Upper lobe of left lung (tissue), 6 donors: Measurements from ENCODE around the gene ATG7. TPM values are rescaled to one million over a fixed set of nuclear protein-coding genes. Genes with fewer than 3 reads are reported as not detected.
"Not testable (repeated sequence)": the region's sequence is repeated elsewhere in the genome, so short reads cannot be mapped to it uniquely, and the experiment has no call there.

Source experiments
- ATAC-seq, 2 donors: fragments of 200-7000 bp; cut with Tn5 transposase; one replicate each; pipeline ENCODE4 v1.9.1; 2022; ENCODE audit warnings: mild to moderate bottlenecking in 2 of 2, moderate library complexity in 2 of 2; ENCODE audit not compliant: low FRiP score in 2 of 2
- DNase-seq, 2 donors: peaks; one replicate each; pipeline ENCODE4 v3.0.0-alpha.2; 2019 to 2020
- H3K27ac ChIP-seq, 4 donors: fragments of 200-600 bp; sonication (generic); one replicate each; pipeline ENCODE4 v1.5.1; 2016 to 2019
- H3K27me3 ChIP-seq, 4 donors: fragments of 200-600 bp; sonication (generic); one replicate each; pipeline ENCODE4 v1.5.1; 2017 to 2019
- H3K36me3 ChIP-seq, 4 donors: fragments of 200-600 bp; sonication (generic); one replicate each; pipeline ENCODE4 v1.5.1; 2016 to 2019
- H3K4me1 ChIP-seq, 4 donors: fragments of 200-600 bp; sonication (generic); one replicate each; pipeline ENCODE4 v1.5.1; 2018 to 2019
- H3K4me3 ChIP-seq, 4 donors: fragments of 200-600 bp; sonication (generic); one replicate each; pipeline ENCODE4 v1.5.1; 2017 to 2019; ENCODE audit warnings: mild to moderate bottlenecking in 2 of 4, moderate library complexity in 1 of 4
- H3K9me3 ChIP-seq, 4 donors: fragments of 200-600 bp; sonication (generic); one replicate each; pipeline ENCODE4 v1.5.1; 2018 to 2019
- EP300 ChIP-seq, 4 donors: sonication (generic); formaldehyde crosslinking; IDR thresholded peaks; one replicate each; pipeline ENCODE4 v1.5.1; 2017; ENCODE audit warnings: antibody characterized with exemption in 4 of 4, control low read depth in 2 of 4
- POLR2A ChIP-seq, 4 donors: fragments of 450-650 bp; IDR thresholded peaks; one replicate each; pipeline ENCODE4 v1.5.1; 2016 to 2017; ENCODE audit warnings: antibody characterized with exemption in 4 of 4, mild to moderate bottlenecking in 2 of 4
- POLR2AphosphoS5 ChIP-seq, 2 donors: sonication (generic); formaldehyde crosslinking; IDR thresholded peaks; one replicate each; pipeline ENCODE4 v1.5.1; 2017; ENCODE audit warnings: antibody characterized with exemption in 2 of 2
- WGBS, 2 donors: methylation state at CpG; one replicate each; pipeline ENCODE4 v1.1.5; 2017 to 2018; 5-methylcytosine and 5-hydroxymethylcytosine counted together
- total RNA-seq, 6 donors: library from RNA; depleted of rRNA in 4 of 6; stranded (reverse); fragments of >200 nt in 4 of 6; gene quantifications; one replicate each; pipeline versions ENCODE4 v1.1.0 to v1.2.1, GENCODE V29; 2016 to 2021
- TF ChIP-seq, protein P1 (sequence below), 6 experiments: fragments of 450-650 bp in 4 of 6; fragments of 200-600 bp in 2 of 6; sonication (generic) in 2 of 6; IDR thresholded peaks; one replicate each; pipeline ENCODE4 v1.5.1; 2016 to 2019; ENCODE audit warnings: antibody characterized with exemption in 6 of 6
- donor health status: DM: no; HTN: no; CAD: no; lungs with moderate emphysema.
- donor health status: DM: no; HTN: yes; CAD: no; lungs with severe emphysema.

Gene ATG7
- total RNA-seq, 6 donors from 2014 or later = 52.4 to 195 (median 74.1) TPM

DNA sequence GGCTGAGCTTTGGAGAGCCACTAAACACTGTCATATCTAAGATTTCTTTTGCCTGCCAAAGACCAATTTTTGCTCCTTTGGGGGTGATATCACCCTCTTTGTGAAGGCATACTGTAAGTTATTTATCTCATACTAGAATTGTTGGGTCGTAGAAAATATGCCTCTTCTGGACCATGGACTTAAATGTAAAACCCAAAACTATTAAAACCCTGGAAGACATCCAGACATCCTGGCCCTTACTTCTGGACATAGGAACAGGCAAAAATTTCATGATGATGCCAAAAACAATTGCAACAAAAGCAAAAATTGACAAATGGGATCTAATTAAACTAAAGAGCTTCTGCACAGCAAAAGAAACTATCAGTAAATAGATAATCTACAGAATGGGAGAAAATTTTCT lies 172.2 kb downstream of the ATG7 start:
- Histone ChIP-seq H3K4me3 (no peak overlapping the region), H3K27ac (no peak overlapping the region), H3K27me3 (no peaks in the 10 kb centered on the region), H3K4me1 (no peaks in the 10 kb centered on the region), H3K9me3 (no peaks in the 10 kb centered on the region), H3K36me3 (no peaks in the 10 kb centered on the region)
- ATAC-seq (no peak), DNase-seq (no peak)
- 85 to 93% methylated on average over 1 of the region's 1 CpG for WGBS, 2 donors
- TF ChIP-seq POLR2A (IDR thresholded peaks at IDR 0.05) (no peak), EP300 (IDR thresholded peaks at IDR 0.05) (no peak), POLR2AphosphoS5 (IDR thresholded peaks at IDR 0.05) (no peak)
- TF ChIP-seq, protein P1, sequence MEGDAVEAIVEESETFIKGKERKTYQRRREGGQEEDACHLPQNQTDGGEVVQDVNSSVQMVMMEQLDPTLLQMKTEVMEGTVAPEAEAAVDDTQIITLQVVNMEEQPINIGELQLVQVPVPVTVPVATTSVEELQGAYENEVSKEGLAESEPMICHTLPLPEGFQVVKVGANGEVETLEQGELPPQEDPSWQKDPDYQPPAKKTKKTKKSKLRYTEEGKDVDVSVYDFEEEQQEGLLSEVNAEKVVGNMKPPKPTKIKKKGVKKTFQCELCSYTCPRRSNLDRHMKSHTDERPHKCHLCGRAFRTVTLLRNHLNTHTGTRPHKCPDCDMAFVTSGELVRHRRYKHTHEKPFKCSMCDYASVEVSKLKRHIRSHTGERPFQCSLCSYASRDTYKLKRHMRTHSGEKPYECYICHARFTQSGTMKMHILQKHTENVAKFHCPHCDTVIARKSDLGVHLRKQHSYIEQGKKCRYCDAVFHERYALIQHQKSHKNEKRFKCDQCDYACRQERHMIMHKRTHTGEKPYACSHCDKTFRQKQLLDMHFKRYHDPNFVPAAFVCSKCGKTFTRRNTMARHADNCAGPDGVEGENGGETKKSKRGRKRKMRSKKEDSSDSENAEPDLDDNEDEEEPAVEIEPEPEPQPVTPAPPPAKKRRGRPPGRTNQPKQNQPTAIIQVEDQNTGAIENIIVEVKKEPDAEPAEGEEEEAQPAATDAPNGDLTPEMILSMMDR (IDR thresholded peaks at IDR 0.05) = no peak

DNA sequence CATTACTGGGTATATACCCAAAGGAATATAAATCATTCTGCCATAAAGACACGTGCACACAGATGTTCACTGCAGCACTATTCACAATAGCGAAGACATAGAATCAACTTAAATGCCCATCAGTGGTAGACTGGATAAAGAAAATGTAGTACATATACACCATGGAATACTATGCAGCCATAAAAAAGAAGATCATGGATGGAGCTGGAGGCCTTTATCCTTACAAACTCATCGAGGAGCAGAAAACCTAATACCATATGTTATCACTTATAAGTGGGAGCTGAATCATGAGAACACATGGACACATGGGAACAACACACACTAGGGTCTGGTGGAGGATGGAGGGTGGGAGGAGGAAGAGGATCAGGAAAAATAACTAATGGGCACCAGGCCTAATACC lies 173.0 kb downstream of the ATG7 start:
- not testable (repeated sequence) for H3K4me1 ChIP-seq, H3K27ac ChIP-seq, ATAC-seq, H3K9me3 ChIP-seq, DNase-seq, H3K27me3 ChIP-seq, H3K36me3 ChIP-seq, H3K4me3 ChIP-seq
- WGBS, 2 donors = 97 to 98% methylated on average over 3 of the region's 3 CpGs

DNA sequence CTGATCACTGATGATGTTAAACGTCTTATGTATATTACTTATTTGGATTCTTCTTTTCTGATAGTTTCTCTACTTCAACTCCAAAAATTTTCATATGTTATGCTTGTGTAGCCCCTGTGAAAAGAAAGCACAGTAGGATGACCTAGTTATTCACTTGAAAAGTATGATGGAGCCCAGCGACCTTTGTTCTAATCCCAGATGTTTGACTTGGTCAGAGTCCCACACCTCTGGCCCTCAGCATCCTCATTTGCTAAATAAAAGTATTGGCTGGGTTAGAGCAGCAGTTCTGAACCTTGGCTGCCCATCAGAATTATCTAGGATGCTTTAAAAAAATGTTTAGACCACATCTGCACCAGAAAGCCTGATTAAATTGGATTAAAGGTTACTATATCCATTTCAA lies 173.7 kb downstream of the ATG7 start:
- Histone ChIP-seq H3K27me3 (no peaks in the 10 kb centered on the region), H3K27ac (no peak overlapping the region), H3K4me3 (no peak overlapping the region), H3K36me3 (no peaks in the 10 kb centered on the region), H3K9me3 (no peaks in the 10 kb centered on the region), H3K4me1 (no peaks in the 10 kb centered on the region)
- no peak for TF ChIP-seq POLR2A (IDR thresholded peaks at IDR 0.05)
- no peak for TF ChIP-seq EP300 (IDR thresholded peaks at IDR 0.05)
- TF ChIP-seq, protein P1 (IDR thresholded peaks at IDR 0.05) = no peak
- TF ChIP-seq POLR2AphosphoS5 (IDR thresholded peaks at IDR 0.05) = no peak
- no peak for ATAC-seq
- WGBS, 2 donors = 76 to 87% methylated on average over 2 of the region's 2 CpGs
- DNase-seq = no peak

DNA sequence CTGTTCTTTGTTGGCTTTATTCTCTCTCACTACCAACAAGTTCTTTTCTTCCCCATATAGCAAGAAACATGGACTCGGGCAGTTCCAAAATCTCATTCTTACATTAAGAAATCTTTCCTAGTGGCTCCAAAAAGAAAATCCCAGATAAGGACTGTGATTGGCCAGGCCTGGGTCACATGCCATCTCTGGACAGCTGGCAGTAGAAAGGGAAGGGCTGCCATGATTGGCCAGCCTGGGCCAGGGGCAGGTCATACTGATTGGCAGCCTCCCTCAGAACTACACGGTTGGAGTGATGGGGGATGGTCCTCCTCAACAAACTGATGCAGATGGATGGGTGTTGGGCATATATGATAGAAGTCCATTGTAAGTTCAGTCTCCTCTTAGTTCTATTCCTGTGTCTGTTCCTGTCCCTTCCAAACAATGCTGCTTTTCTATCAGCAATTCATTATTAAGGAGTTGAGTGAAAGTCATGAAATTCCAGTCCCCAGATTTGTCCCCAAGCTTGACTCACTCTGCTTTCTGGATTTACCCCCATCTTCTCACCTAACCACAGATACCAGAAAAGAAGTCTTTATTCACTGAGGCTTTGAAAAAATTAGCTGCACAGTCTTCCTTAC lies 175.5 kb downstream of the ATG7 start:
- Histone ChIP-seq H3K9me3 (no peaks in the 10 kb centered on the region), H3K36me3 (no peaks in the 10 kb centered on the region), H3K4me3 (no peak overlapping the region), H3K4me1 (no peaks in the 10 kb centered on the region), H3K27ac (no peak overlapping the region), H3K27me3 (no peaks in the 10 kb centered on the region)
- ATAC-seq (no peak), DNase-seq (no peak)
- 43 to 46% methylated on average over 2 of the region's 2 CpGs for WGBS, 2 donors
- no peak for TF ChIP-seq POLR2AphosphoS5 (IDR thresholded peaks at IDR 0.05)

DNA sequence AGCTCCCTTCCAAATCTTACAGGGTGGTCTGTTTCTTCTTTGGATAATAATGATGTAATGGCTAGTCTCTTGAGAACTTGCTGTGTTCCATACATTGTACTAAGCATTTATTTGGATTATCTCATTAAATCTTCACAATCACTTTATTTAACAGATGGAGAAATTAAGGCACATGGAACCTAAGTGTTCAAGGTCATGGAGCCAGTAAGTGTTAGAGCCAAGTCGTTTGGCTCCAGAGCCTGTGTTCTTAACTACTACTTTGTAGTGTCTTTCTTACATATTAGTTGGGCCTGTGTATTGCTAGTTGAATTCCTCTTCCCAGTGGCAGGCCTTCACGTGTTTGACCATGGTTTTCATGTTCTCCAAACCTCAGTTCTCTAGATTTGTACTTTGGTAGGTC lies 177.8 kb downstream of the ATG7 start:
- no peaks in the 10 kb centered on the region for H3K27me3 ChIP-seq
- H3K9me3 ChIP-seq = no peaks in the 10 kb centered on the region
- 94 to 96% methylated on average over 2 of the region's 2 CpGs for WGBS, 2 donors
- no peak overlapping the region for H3K4me3 ChIP-seq
- DNase-seq (no peak), ATAC-seq (no peak)
- no peak for TF ChIP-seq POLR2AphosphoS5 (IDR thresholded peaks at IDR 0.05)
- TF ChIP-seq POLR2A (IDR thresholded peaks at IDR 0.05) = no peak
- no peak for TF ChIP-seq EP300 (IDR thresholded peaks at IDR 0.05)
- TF ChIP-seq, protein P1 (IDR thresholded peaks at IDR 0.05) = no peak
- H3K36me3 ChIP-seq = no peaks in the 10 kb centered on the region
- H3K4me1 ChIP-seq = peaks cover 0 to 3% (median 0%) of the 10 kb centered on the region in 4 donors
- no peak overlapping the region for H3K27ac ChIP-seq

DNA sequence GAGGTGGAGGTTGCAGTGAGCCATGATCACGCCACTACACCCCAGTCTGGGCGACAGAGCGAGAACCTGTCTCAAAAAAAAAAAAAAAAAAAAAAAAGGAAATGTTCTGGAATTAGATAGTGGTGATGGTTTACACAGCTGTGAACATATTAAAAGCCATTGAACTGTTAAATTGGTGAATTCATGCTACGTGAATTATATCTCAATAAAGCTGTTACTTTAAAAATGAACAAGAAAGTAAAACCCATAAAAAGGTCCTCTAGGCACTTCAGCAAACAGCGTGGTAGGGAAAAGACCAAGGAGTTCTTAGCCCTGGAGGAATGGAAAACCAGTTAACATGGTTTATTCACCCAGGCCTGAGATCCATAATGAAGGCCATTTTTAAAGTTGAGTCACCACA lies 180.1 kb downstream of the ATG7 start:
- H3K36me3 ChIP-seq = no peaks in the 10 kb centered on the region
- no peak overlapping the region for H3K27ac ChIP-seq
- ATAC-seq (no peak), DNase-seq (no peak)
- H3K9me3 ChIP-seq = no peaks in the 10 kb centered on the region
- 86 to 97% methylated on average over 5 of the region's 5 CpGs for WGBS, 2 donors
- H3K27me3 ChIP-seq = no peaks in the 10 kb centered on the region
- TF ChIP-seq POLR2A (IDR thresholded peaks at IDR 0.05) (no peak), EP300 (IDR thresholded peaks at IDR 0.05) (no peak), POLR2AphosphoS5 (IDR thresholded peaks at IDR 0.05) (no peak)
- TF ChIP-seq, protein P1 (IDR thresholded peaks at IDR 0.05) = no peak
- H3K4me3 ChIP-seq = no peak overlapping the region
- peaks cover 0 to 3% (median 0%) of the 10 kb centered on the region in 4 donors for H3K4me1 ChIP-seq
